HEK293 (cell line): Measurements from ENCODE around the gene GRM2.

Source experiments
- CTCF ChIA-PET: fragments of 350-600 bp; formaldehyde crosslinking; extraction: SDS; loops from one replicate; lab custom pipeline; 2021; ENCODE audit warnings: antibody characterized with exemption; lab: Yijun Ruan, JAX
- POLR2A ChIA-PET: fragments of 300-600 bp; formaldehyde crosslinking; extraction: SDS; loops from one replicate; lab custom pipeline; 2020; ENCODE audit warnings: antibody characterized with exemption, inconsistent platforms; lab: Yijun Ruan, JAX
- H3K27ac ChIP-seq: fragments of 200-500 bp; sonication (Bioruptor generic); 2 replicates; pipeline ENCODE4 v1.5.1; 2014; ENCODE audit warnings: low read depth, low read length, control low read depth, inconsistent platforms; ENCODE audit errors: extremely low read depth
- H3K36me3 ChIP-seq, 2 experiments: fragments of 200-500 bp in 1 of 2; sonication (Bioruptor generic) in 1 of 2; 1 replicate in 1 of 2; 2 replicates in 1 of 2; pipeline ENCODE4 v1.5.1; 2014 to 2017; ENCODE audit warnings: inconsistent platforms in 2 of 2, low read length in 2 of 2; ENCODE audit not compliant: control insufficient read depth in 2 of 2, insufficient read depth in 1 of 2
- H3K4me1 ChIP-seq: fragments of 200-500 bp; sonication (Bioruptor generic); 2 replicates; pipeline ENCODE4 v1.5.1; 2014; ENCODE audit warnings: mild to moderate bottlenecking, low read length, inconsistent platforms; ENCODE audit not compliant: control insufficient read depth, insufficient read depth
- H3K4me3 ChIP-seq: 2 replicates; pipeline ENCODE4 v1.5.1; 2011; ENCODE audit warnings: low read depth, mild to moderate bottlenecking, control low read depth, low read length, moderate library complexity
- H3K9me3 ChIP-seq: fragments of 200-500 bp; sonication (Bioruptor generic); 2 replicates; pipeline ENCODE4 v1.5.1; 2014; ENCODE audit warnings: low read depth, low read length, inconsistent platforms; ENCODE audit not compliant: control insufficient read depth, insufficient read depth
- KLF16 ChIP-seq: fragments of 450-650 bp; formaldehyde crosslinking; IDR thresholded peaks from 2 replicates; pipeline ENCODE4 v1.5.1; 2017; ENCODE audit warnings: missing biosample characterization, missing genetic modification characterization
- OVOL3 ChIP-seq: fragments of 450-650 bp; formaldehyde crosslinking; IDR thresholded peaks from 2 replicates; pipeline ENCODE4 v1.5.1; 2016; ENCODE audit warnings: missing biosample characterization, missing genetic modification characterization
- PATZ1 ChIP-seq: fragments of 450-650 bp; formaldehyde crosslinking; IDR thresholded peaks from 2 replicates; pipeline ENCODE4 v1.5.1; 2016; ENCODE audit warnings: missing biosample characterization, missing genetic modification characterization
- PRDM10 ChIP-seq: fragments of 450-650 bp; formaldehyde crosslinking; IDR thresholded peaks from 2 replicates; pipeline ENCODE4 v1.5.1; 2016; ENCODE audit warnings: missing biosample characterization, missing genetic modification characterization
- RBAK ChIP-seq: fragments of 450-650 bp; formaldehyde crosslinking; IDR thresholded peaks from 2 replicates; pipeline ENCODE4 v1.5.1; 2016; ENCODE audit warnings: missing biosample characterization, missing genetic modification characterization
- YY2 ChIP-seq: fragments of 450-650 bp; formaldehyde crosslinking; IDR thresholded peaks from 2 replicates; pipeline ENCODE4 v1.5.1; 2016; ENCODE audit warnings: missing biosample characterization, missing genetic modification characterization
- ZBTB21 ChIP-seq: fragments of 450-650 bp; formaldehyde crosslinking; IDR thresholded peaks from 2 replicates; pipeline ENCODE4 v1.5.1; 2017; ENCODE audit warnings: missing biosample characterization, missing genetic modification characterization
- ZBTB8A ChIP-seq: fragments of 450-650 bp; formaldehyde crosslinking; IDR thresholded peaks from 2 replicates; pipeline ENCODE4 v1.5.1; 2016; ENCODE audit warnings: missing biosample characterization, missing genetic modification characterization
- ZNF121 ChIP-seq: fragments of 450-650 bp; formaldehyde crosslinking; IDR thresholded peaks from 2 replicates; pipeline ENCODE4 v1.5.1; 2016; ENCODE audit warnings: missing biosample characterization, missing genetic modification characterization
- ZNF138 ChIP-seq: fragments of 450-650 bp; formaldehyde crosslinking; IDR thresholded peaks from 2 replicates; pipeline ENCODE4 v1.5.1; 2016; ENCODE audit warnings: missing biosample characterization, missing genetic modification characterization, borderline replicate concordance
- ZNF2 ChIP-seq: fragments of 450-650 bp; formaldehyde crosslinking; IDR thresholded peaks from 2 replicates; pipeline ENCODE4 v1.5.1; 2016; ENCODE audit warnings: missing biosample characterization, missing genetic modification characterization
- ZNF239 ChIP-seq: fragments of 450-650 bp; formaldehyde crosslinking; IDR thresholded peaks from 2 replicates; pipeline ENCODE4 v1.5.1; 2016; ENCODE audit warnings: missing biosample characterization, missing genetic modification characterization
- ZNF521 ChIP-seq: fragments of 450-650 bp; formaldehyde crosslinking; IDR thresholded peaks from 2 replicates; pipeline ENCODE4 v1.5.1; 2017; ENCODE audit warnings: missing biosample characterization, mild to moderate bottlenecking, missing genetic modification characterization
- ZNF558 ChIP-seq: fragments of 450-650 bp; formaldehyde crosslinking; IDR thresholded peaks from 2 replicates; pipeline ENCODE4 v1.5.1; 2016; ENCODE audit warnings: missing biosample characterization, missing genetic modification characterization
- ZNF610 ChIP-seq: fragments of 450-650 bp; formaldehyde crosslinking; IDR thresholded peaks from 2 replicates; pipeline ENCODE4 v1.5.1; 2016; ENCODE audit warnings: missing biosample characterization, missing genetic modification characterization, borderline replicate concordance
- ZNF639 ChIP-seq: fragments of 450-650 bp; formaldehyde crosslinking; IDR thresholded peaks from 2 replicates; pipeline ENCODE4 v1.5.1; 2016; ENCODE audit warnings: missing biosample characterization, missing genetic modification characterization
- ZNF664 ChIP-seq: fragments of 450-650 bp; formaldehyde crosslinking; IDR thresholded peaks from 2 replicates; pipeline ENCODE4 v1.5.1; 2016; ENCODE audit warnings: missing biosample characterization, missing genetic modification characterization
- ZNF677 ChIP-seq: fragments of 450-650 bp; IDR thresholded peaks from 2 replicates; pipeline ENCODE4 v1.5.0; 2018; ENCODE audit warnings: missing biosample characterization, mild to moderate bottlenecking, missing genetic modification characterization, moderate library complexity
- ZNF837 ChIP-seq: fragments of 450-650 bp; formaldehyde crosslinking; IDR thresholded peaks from 2 replicates; pipeline ENCODE4 v1.5.1; 2016; ENCODE audit warnings: missing biosample characterization, missing genetic modification characterization
- ZXDB ChIP-seq: fragments of 450-650 bp; formaldehyde crosslinking; IDR thresholded peaks from 2 replicates; pipeline ENCODE4 v1.5.1; 2016; ENCODE audit warnings: missing biosample characterization, missing genetic modification characterization
- TF ChIP-seq, protein P1 (sequence below): fragments of 450-650 bp; formaldehyde crosslinking; IDR thresholded peaks from 2 replicates; pipeline ENCODE4 v1.5.1; 2017; ENCODE audit warnings: missing biosample characterization, missing genetic modification characterization
- TF ChIP-seq, protein P2 (sequence below): fragments of 450-650 bp; formaldehyde crosslinking; IDR thresholded peaks from 2 replicates; pipeline ENCODE4 v1.5.1; 2017; ENCODE audit warnings: missing biosample characterization, missing genetic modification characterization

GRM2 gene

GRCh38 chr3:51670823-51671733, 35.8 kb upstream of the GRM2 start, which contains the start of gene TEX264 (continued):
- no peak for TF ChIP-seq ZNF558 (tag by site-specific recombination)

- peak overlapping the region; percentile 65; the same call in 1 of the 2 replicates for H3K27ac ChIP-seq
- ChIA-PET CTCF (interaction anchor here (2.0 to 4.1 kb wide), 3 partner anchors 10 to 170 kb away, joined by 4 to 21 read pairs (median 15); no protein-coding TSS in a partner anchor), POLR2A (interaction anchor here (0.7 to 1.2 kb wide), 7 partner anchors 9 to 610 kb away, joined by 3 to 11 read pairs (median 3); partner anchors contain the start of genes DCAF1, GRM2 and MANF)
- peak; percentile 60 for TF ChIP-seq ZBTB8A
- 0 out of 2 replicates have a peak, but pooled peaks have one; percentile 83 for TF ChIP-seq PATZ1 (tag by site-specific recombination)
- TF ChIP-seq OVOL3 (tag by site-specific recombination), result no peak
- no peak for TF ChIP-seq ZNF639 (tag by site-specific recombination)
- no peak; the same call in 1 of the 2 replicates for TF ChIP-seq ZXDB (tag by site-specific recombination)
- no peak for TF ChIP-seq ZNF664
- no peak for TF ChIP-seq RBAK (tag by site-specific recombination)
- no peak for TF ChIP-seq ZNF2
- TF ChIP-seq ZNF521, result no peak
- TF ChIP-seq PRDM10 (tag by site-specific recombination), result peak; percentile 24; the same call in 1 of the 2 replicates
- no peak for TF ChIP-seq ZNF239 (tag by site-specific recombination)
- TF ChIP-seq ZNF837, result 0 out of 2 replicates have a peak, but pooled peaks have one; percentile 18
- no peak for TF ChIP-seq KLF16
- TF ChIP-seq YY2 (tag by site-specific recombination), result no peak
- TF ChIP-seq, protein P1, sequence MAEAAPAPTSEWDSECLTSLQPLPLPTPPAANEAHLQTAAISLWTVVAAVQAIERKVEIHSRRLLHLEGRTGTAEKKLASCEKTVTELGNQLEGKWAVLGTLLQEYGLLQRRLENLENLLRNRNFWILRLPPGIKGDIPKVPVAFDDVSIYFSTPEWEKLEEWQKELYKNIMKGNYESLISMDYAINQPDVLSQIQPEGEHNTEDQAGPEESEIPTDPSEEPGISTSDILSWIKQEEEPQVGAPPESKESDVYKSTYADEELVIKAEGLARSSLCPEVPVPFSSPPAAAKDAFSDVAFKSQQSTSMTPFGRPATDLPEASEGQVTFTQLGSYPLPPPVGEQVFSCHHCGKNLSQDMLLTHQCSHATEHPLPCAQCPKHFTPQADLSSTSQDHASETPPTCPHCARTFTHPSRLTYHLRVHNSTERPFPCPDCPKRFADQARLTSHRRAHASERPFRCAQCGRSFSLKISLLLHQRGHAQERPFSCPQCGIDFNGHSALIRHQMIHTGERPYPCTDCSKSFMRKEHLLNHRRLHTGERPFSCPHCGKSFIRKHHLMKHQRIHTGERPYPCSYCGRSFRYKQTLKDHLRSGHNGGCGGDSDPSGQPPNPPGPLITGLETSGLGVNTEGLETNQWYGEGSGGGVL (tag by site-specific recombination), result peak; percentile 50; the same call in 1 of the 2 replicates
- TF ChIP-seq ZBTB21, result no peak
- no peak for TF ChIP-seq ZNF610 (tag by site-specific recombination)
- TF ChIP-seq ZNF677 (tag by site-specific recombination), result no peak
- no peak for TF ChIP-seq ZNF138 (tag by site-specific recombination)
- TF ChIP-seq, protein P2, sequence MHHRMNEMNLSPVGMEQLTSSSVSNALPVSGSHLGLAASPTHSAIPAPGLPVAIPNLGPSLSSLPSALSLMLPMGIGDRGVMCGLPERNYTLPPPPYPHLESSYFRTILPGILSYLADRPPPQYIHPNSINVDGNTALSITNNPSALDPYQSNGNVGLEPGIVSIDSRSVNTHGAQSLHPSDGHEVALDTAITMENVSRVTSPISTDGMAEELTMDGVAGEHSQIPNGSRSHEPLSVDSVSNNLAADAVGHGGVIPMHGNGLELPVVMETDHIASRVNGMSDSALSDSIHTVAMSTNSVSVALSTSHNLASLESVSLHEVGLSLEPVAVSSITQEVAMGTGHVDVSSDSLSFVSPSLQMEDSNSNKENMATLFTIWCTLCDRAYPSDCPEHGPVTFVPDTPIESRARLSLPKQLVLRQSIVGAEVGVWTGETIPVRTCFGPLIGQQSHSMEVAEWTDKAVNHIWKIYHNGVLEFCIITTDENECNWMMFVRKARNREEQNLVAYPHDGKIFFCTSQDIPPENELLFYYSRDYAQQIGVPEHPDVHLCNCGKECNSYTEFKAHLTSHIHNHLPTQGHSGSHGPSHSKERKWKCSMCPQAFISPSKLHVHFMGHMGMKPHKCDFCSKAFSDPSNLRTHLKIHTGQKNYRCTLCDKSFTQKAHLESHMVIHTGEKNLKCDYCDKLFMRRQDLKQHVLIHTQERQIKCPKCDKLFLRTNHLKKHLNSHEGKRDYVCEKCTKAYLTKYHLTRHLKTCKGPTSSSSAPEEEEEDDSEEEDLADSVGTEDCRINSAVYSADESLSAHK, result peak; percentile 88
- no peak for TF ChIP-seq ZNF121 (tag by site-specific recombination)
These were observed 35.0 kb upstream of the GRM2 start for GRCh38 chr3:51671734-51672475.

More at GRCh38 chr3:51671734-51672475, 35.0 kb upstream of the GRM2 start:
- peak overlapping the region; percentile 80 for H3K4me3 ChIP-seq
- no peaks in the 10 kb centered on the region for H3K4me1 ChIP-seq
- H3K9me3 ChIP-seq, result no peaks in the 10 kb centered on the region
- H3K36me3 ChIP-seq, result peaks cover 0 to 31% of the 10 kb centered on the region in 2 experiments; a peak in 1 of 3 replicates
